WERI-Rb-1 (cell line): Measurements from ENCODE around the gene DENND2C.
"Not testable (repeated sequence)": the region's sequence is repeated elsewhere in the genome, so short reads cannot be mapped to it uniquely, and the experiment has no call there.

Source experiments
- DNase-seq: peaks from one replicate; pipeline ENCODE4 v3.0.0-alpha.2; 2020
- H3K27ac ChIP-seq: fragments of 250-450 bp; sonication (Bioruptor Pico); 2 replicates; pipeline ENCODE4 v1.5.1; 2020; ENCODE audit warnings: mild to moderate bottlenecking, moderate library complexity
- H3K27me3 ChIP-seq: fragments of 250-450 bp; sonication (Bioruptor Pico); 2 replicates; pipeline ENCODE4 v1.5.1; 2021; ENCODE audit warnings: mild to moderate bottlenecking, low read depth, moderate library complexity; ENCODE audit not compliant: insufficient read depth, severe bottlenecking
- H3K36me3 ChIP-seq: fragments of 250-450 bp; sonication (Bioruptor Pico); 2 replicates; pipeline ENCODE4 v1.5.1; 2020; ENCODE audit warnings: mild to moderate bottlenecking, moderate library complexity
- H3K4me3 ChIP-seq: 2 replicates; pipeline ENCODE4 v1.5.1; 2011; ENCODE audit warnings: low read depth, mild to moderate bottlenecking, control low read depth, low read length
- H3K9me3 ChIP-seq: fragments of 250-450 bp; sonication (Bioruptor Pico); 2 replicates; pipeline ENCODE4 v1.5.1; 2021; ENCODE audit warnings: mild to moderate bottlenecking, moderate library complexity; ENCODE audit not compliant: severe bottlenecking
- CTCF ChIP-seq: IDR thresholded peaks from 2 replicates; pipeline ENCODE4 v1.5.1; 2011; ENCODE audit warnings: low read depth, mild to moderate bottlenecking, control low read depth, inconsistent platforms, low read length

Gene DENND2C

GRCh38 chr1:114585231-114585630 lies 84.6 kb downstream of the DENND2C start:
- Histone ChIP-seq H3K27ac (no peak overlapping the region), H3K9me3 (no peaks in the 10 kb centered on the region), H3K36me3 (peaks cover 2% of the 10 kb centered on the region; the same call in 1 of the 2 replicates), H3K4me3 (no peak overlapping the region), H3K27me3 (no peaks in the 10 kb centered on the region)
- no peak for TF ChIP-seq CTCF
- no peak for DNase-seq

GRCh38 chr1:114581335-114582287 lies 88.2 kb downstream of the DENND2C start, which contains the start of gene BCAS2:
TSS of gene BCAS2 (minus strand) at chr1:114581615. CDS start at chr1:114581591, 24 bp downstream.
- no peak for TF ChIP-seq CTCF
- Histone ChIP-seq H3K36me3 (peaks cover 25% of the 10 kb centered on the region), H3K27ac (peak within 1 kb of the TSS; percentile 85), H3K27me3 (no peaks in the 10 kb centered on the region), H3K4me3 (peak within 1 kb of the TSS; percentile 59), H3K9me3 (no peaks in the 10 kb centered on the region)
- DNase-seq: peak; percentile 96

GRCh38 chr1:114574365-114574764 lies 95.5 kb downstream of the DENND2C start:
- no peak for TF ChIP-seq CTCF
- no peaks in the 10 kb centered on the region for H3K27me3 ChIP-seq
- peaks cover 80% of the 10 kb centered on the region for H3K36me3 ChIP-seq
- H3K9me3 ChIP-seq: no peaks in the 10 kb centered on the region
- H3K27ac ChIP-seq: no peak overlapping the region
- H3K4me3 ChIP-seq: no peak overlapping the region
- no peak for DNase-seq

- no peak for TF ChIP-seq CTCF
- DNase-seq: no peak
- H3K27ac ChIP-seq: no peak overlapping the region
- H3K36me3 ChIP-seq: peaks cover 31% of the 10 kb centered on the region
- no peaks in the 10 kb centered on the region for H3K27me3 ChIP-seq
- H3K4me3 ChIP-seq: no peak overlapping the region
- no peaks in the 10 kb centered on the region for H3K9me3 ChIP-seq
Observed at GRCh38 chr1:114564141-114564540, 105.7 kb downstream of the DENND2C start.

GRCh38 chr1:114562978-114563510 lies 106.8 kb downstream of the DENND2C start:
- H3K4me3 ChIP-seq, H3K9me3 ChIP-seq, H3K27me3 ChIP-seq, H3K27ac ChIP-seq, DNase-seq: not testable (repeated sequence)
- peaks cover 24% of the 10 kb centered on the region for H3K36me3 ChIP-seq

- no peak for TF ChIP-seq CTCF
- H3K9me3 ChIP-seq: no peaks in the 10 kb centered on the region
- H3K27me3 ChIP-seq: no peaks in the 10 kb centered on the region
- H3K4me3 ChIP-seq: no peak overlapping the region
- no peak overlapping the region for H3K27ac ChIP-seq
- no peak for DNase-seq
- H3K36me3 ChIP-seq: peaks cover 11% of the 10 kb centered on the region
Observed at GRCh38 chr1:114561333-114561732, 108.5 kb downstream of the DENND2C start.
